DND-41 (cell line): ENCODE data around the gene MTA3.

Experiments
- EZH2 ChIP-seq: IDR thresholded peaks from 3 replicates; pipeline ENCODE4 v1.6.1; 2012; ENCODE audit warnings: borderline replicate concordance, low read depth, mild to moderate bottlenecking, moderate library complexity, low read length, inconsistent platforms; ENCODE audit not compliant: severe bottlenecking
- TF ChIP-seq, protein P1 (sequence below): IDR thresholded peaks from 2 replicates; pipeline ENCODE4 v1.5.1; 2012; ENCODE audit warnings: borderline replicate concordance, low read length, moderate library complexity, mild to moderate bottlenecking; ENCODE audit not compliant: poor library complexity, severe bottlenecking; ENCODE audit errors: extremely low read depth

DNA sequence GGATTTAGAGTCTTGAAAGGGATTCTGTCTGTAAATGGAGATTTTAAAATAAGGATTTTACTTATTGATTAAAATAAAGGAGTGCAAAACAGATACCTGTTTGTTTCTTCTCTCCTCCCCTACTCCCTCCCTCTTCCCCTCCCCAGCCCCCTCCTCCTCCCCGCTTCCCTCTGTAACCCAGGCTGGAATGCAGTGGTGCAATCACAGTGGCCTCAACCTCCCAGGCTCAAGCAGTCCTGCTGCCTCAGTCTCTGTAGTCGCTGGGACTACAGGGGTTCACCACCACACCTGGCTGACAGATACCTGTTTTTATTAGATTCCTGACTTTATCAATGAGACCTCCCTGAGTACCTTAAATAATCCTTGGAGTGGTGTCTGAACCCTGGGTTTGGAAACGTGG lies 138.4 kb downstream of the MTA3 start:
- TF ChIP-seq, protein P1, sequence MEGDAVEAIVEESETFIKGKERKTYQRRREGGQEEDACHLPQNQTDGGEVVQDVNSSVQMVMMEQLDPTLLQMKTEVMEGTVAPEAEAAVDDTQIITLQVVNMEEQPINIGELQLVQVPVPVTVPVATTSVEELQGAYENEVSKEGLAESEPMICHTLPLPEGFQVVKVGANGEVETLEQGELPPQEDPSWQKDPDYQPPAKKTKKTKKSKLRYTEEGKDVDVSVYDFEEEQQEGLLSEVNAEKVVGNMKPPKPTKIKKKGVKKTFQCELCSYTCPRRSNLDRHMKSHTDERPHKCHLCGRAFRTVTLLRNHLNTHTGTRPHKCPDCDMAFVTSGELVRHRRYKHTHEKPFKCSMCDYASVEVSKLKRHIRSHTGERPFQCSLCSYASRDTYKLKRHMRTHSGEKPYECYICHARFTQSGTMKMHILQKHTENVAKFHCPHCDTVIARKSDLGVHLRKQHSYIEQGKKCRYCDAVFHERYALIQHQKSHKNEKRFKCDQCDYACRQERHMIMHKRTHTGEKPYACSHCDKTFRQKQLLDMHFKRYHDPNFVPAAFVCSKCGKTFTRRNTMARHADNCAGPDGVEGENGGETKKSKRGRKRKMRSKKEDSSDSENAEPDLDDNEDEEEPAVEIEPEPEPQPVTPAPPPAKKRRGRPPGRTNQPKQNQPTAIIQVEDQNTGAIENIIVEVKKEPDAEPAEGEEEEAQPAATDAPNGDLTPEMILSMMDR: no peak
- no peak for TF ChIP-seq EZH2
